ENCODE results near the gene ANXA7. TPM values are rescaled to one million over a fixed set of nuclear protein-coding genes. Genes with fewer than 3 reads are reported as not detected.
A peak's percentile ranks its signal among the peaks of the same experiment; 100 is the strongest.

The ANXA7 gene
- 100 to 1,000 TPM; 113 to 199 (median 135) TPM for polyA plus RNA-seq (ENCODE audit: low read depth in 6 of 6)

DNA sequence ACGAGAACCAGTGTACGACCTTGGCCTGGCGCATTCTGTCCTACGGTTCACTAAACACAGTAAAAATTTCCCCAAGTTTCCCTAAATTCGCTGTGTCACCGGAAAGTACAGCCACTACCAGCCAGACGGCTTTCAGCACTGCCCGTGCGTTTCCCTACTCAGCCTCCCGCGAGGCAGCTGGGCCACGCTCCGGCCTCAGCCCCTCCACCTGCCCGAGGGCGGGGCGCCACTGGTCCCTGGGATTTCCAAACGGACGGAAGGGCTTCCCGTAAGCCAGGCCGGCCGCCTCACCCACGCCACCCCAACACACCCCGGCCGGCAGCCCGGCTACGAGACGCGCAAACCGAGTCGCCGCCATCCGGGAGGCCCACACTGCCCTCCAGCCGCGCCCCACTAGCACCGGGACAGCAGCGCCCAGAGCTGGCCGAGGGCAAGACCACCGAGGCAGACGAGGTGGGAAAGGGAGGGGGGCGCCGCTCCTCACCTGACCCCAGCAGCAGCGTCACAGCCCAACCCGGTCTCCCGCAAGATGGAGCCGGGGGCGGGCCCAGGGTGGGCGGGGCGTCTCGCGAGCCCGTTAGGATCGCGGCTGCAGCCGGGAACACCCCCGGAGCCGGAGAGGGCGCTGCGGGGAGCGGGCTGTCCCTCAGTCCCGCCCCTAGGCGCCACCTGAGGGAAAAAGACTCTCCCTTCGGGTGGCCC, at the start of gene ANXA7:
Gene ANXA7, minus strand, starts transcription at position 531 of the 702 bp plus-strand sequence. CDS start 13,202 bp downstream, outside the sequence.
- Mint-ChIP-seq H3K27ac (peak within 1 kb of the TSS; percentile 89 to 99 (median 95)), H3K27me3 (no peaks in the 10 kb centered on the region), H3K4me1 (peaks cover 25 to 54% (median 36%) of the 10 kb centered on the region in 3 donors), H3K9me3 (no peaks in the 10 kb centered on the region), H3K36me3 (no peaks in the 10 kb centered on the region), H3K4me3 (peak within 1 kb of the TSS; percentile 91 to 96 (median 94))
- peak; percentile 89 to 90 for ATAC-seq (ENCODE audit: low read depth in 2 of 2)
- DNase-seq: peak; percentile 88

- peaks cover 0 to 9% (median 5%) of the 10 kb centered on the region in 3 donors for H3K4me1 Mint-ChIP-seq
- DNase-seq (no peak), ATAC-seq (ENCODE audit: low read depth in 2 of 2) (no peak)
- no peaks in the 10 kb centered on the region for H3K27me3 Mint-ChIP-seq
- H3K4me3 Mint-ChIP-seq: no peak overlapping the region
- no peak overlapping the region for H3K27ac Mint-ChIP-seq
- no peaks in the 10 kb centered on the region for H3K9me3 Mint-ChIP-seq
- H3K36me3 Mint-ChIP-seq: peaks cover 6 to 21% of the 10 kb centered on the region in 2 donors
These were observed 47.0 kb upstream of the ANXA7 start for GRCh38 chr10:73460897-73461296.

DNA sequence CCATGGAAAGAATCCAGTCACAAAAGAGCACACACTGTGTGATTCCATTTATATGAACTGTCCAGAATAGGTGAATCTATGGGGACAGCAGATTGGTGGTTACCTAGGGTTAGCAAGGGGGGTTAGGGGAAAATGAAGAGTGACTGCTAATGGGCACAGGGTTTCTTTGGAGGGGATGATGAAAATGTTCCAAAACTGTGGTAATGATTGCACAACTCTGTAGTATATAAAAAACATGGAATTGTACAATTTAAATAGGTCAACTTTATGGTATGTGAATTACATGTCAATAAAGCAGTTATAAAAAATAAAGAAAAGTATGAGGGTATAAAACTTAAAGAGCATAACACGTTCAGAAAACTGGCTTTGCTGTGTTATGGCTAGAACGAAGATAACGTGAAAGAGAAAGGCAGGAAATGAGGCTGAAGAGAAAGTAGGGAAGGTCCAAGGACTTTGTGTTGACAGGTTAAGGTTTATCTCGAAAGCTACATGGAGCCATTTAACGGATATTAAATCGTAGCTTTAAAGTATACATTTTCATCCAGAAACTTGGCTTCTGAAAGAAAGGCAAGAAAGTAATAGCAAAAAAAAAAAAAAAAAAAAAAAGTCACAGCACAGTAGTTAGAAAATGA, 45.9 kb upstream of the ANXA7 start:
- DNase-seq: no peak
- H3K4me1 Mint-ChIP-seq: peaks cover 0 to 13% (median 5%) of the 10 kb centered on the region in 3 donors
- peak overlapping the region in 5 of 6 donors; percentile 19 to 52 (median 32) for H3K27ac Mint-ChIP-seq
- H3K4me3 Mint-ChIP-seq: no peak overlapping the region
- no peaks in the 10 kb centered on the region for H3K27me3 Mint-ChIP-seq
- no peak for ATAC-seq (ENCODE audit: low read depth in 2 of 2)
- no peaks in the 10 kb centered on the region for H3K9me3 Mint-ChIP-seq
- H3K36me3 Mint-ChIP-seq: peaks cover 6 to 18% of the 10 kb centered on the region in 2 donors

- H3K27ac Mint-ChIP-seq: no peak overlapping the region
- no peaks in the 10 kb centered on the region for H3K9me3 Mint-ChIP-seq
- H3K4me1 Mint-ChIP-seq: peaks cover 0 to 7% (median 5%) of the 10 kb centered on the region in 3 donors
- no peak for DNase-seq
- no peak overlapping the region for H3K4me3 Mint-ChIP-seq
- H3K36me3 Mint-ChIP-seq: peaks cover 0 to 18% of the 10 kb centered on the region in 2 donors
- H3K27me3 Mint-ChIP-seq: no peaks in the 10 kb centered on the region
- ATAC-seq (ENCODE audit: low read depth in 2 of 2): no peak
These were observed 42.5 kb upstream of the ANXA7 start for GRCh38 chr10:73456187-73456890.

DNA sequence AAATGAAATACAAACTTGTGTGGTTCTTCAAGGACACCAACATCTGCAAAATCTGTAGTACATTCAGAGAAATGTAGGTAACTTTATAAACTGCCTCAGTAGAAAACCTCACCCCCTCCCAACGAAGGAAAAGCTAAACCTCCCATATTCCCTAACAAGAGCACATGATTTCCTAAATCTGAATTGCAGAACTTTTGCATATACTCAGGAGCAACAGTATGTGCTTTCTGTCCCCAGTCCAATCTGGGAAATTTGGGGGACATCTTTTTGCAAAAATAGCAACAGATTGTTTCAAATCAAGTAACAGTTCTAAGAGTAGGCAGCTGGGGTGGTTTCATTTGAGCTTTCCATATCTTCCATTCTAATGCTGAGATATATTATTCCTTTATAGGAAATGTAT, 35.3 kb upstream of the ANXA7 start:
- Mint-ChIP-seq H3K4me1 (peaks cover 5 to 10% (median 6%) of the 10 kb centered on the region in 3 donors), H3K27ac (peak overlapping the region in 2 of 6 donors; percentile 1 to 46), H3K4me3 (no peak overlapping the region), H3K27me3 (no peaks in the 10 kb centered on the region), H3K9me3 (no peaks in the 10 kb centered on the region), H3K36me3 (peaks cover 0 to 2% of the 10 kb centered on the region in 2 donors)
- no peak for ATAC-seq (ENCODE audit: low read depth in 2 of 2)
- DNase-seq: no peak

- ATAC-seq (ENCODE audit: low read depth in 2 of 2) (no peak), DNase-seq (no peak)
- Mint-ChIP-seq H3K4me1 (peaks cover 5 to 10% (median 6%) of the 10 kb centered on the region in 3 donors), H3K27ac (peak overlapping the region in 3 of 6 donors; percentile 43 to 53 (median 46)), H3K27me3 (no peaks in the 10 kb centered on the region), H3K4me3 (no peak overlapping the region), H3K36me3 (peaks cover 0 to 5% of the 10 kb centered on the region in 2 donors), H3K9me3 (no peaks in the 10 kb centered on the region)
These were observed 34.5 kb upstream of the ANXA7 start for GRCh38 chr10:73448384-73448783.

- Mint-ChIP-seq H3K27ac (no peak overlapping the region), H3K9me3 (no peaks in the 10 kb centered on the region), H3K4me3 (no peak overlapping the region), H3K4me1 (peaks cover 5 to 10% (median 6%) of the 10 kb centered on the region in 3 donors), H3K36me3 (peaks cover 0 to 5% of the 10 kb centered on the region in 2 donors), H3K27me3 (no peaks in the 10 kb centered on the region)
- DNase-seq (no peak), ATAC-seq (ENCODE audit: low read depth in 2 of 2) (no peak)
These were observed 33.1 kb upstream of the ANXA7 start for GRCh38 chr10:73446926-73447325.

DNA sequence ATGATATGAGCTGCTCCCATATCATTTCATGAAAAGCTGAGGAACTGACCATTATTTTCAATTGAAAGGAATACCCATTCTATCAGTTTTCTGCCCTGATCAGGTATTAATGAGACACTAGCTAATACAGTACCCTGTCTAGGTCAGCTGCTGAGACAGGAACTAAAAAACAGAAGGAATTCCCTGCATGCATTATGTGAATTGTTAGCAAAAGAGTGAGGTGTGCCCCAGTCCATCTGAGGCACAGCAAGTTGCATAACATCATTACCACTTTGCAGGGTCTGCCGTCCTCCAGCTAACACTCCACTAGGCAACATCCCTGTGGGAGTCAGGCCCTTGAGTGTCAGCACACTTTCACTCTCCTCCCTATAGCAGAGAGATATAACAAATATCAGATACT, 30.6 kb upstream of the ANXA7 start:
- H3K9me3 Mint-ChIP-seq: no peaks in the 10 kb centered on the region

GRCh38 chr10:73439605-73440312, 25.9 kb upstream of the ANXA7 start:
- DNase-seq: no peak
- no peak overlapping the region for H3K4me3 Mint-ChIP-seq
- peaks cover 0 to 3% (median 0%) of the 10 kb centered on the region in 3 donors for H3K4me1 Mint-ChIP-seq
- ATAC-seq (ENCODE audit: low read depth in 2 of 2): no peak
- H3K36me3 Mint-ChIP-seq: peaks cover 0 to 19% of the 10 kb centered on the region in 2 donors
- no peaks in the 10 kb centered on the region for H3K27me3 Mint-ChIP-seq
- H3K9me3 Mint-ChIP-seq: no peaks in the 10 kb centered on the region
- peak overlapping the region in 1 of 6 donors; percentile 7 for H3K27ac Mint-ChIP-seq

More for the DNA sequence above, 30.6 kb upstream of the ANXA7 start:
- H3K4me1 Mint-ChIP-seq: peaks cover 0 to 6% (median 5%) of the 10 kb centered on the region in 3 donors
- H3K36me3 Mint-ChIP-seq: peaks cover 0 to 10% of the 10 kb centered on the region in 2 donors
- ATAC-seq (ENCODE audit: low read depth in 2 of 2): no peak
- DNase-seq: no peak
- H3K4me3 Mint-ChIP-seq: no peak overlapping the region
- no peak overlapping the region for H3K27ac Mint-ChIP-seq
- no peaks in the 10 kb centered on the region for H3K27me3 Mint-ChIP-seq

GRCh38 chr10:73439055-73439454, 25.2 kb upstream of the ANXA7 start:
- ATAC-seq (ENCODE audit: low read depth in 2 of 2) (no peak), DNase-seq (no peak)
- H3K36me3 Mint-ChIP-seq: peaks cover 0 to 19% of the 10 kb centered on the region in 2 donors
- no peak overlapping the region for H3K4me3 Mint-ChIP-seq
- H3K4me1 Mint-ChIP-seq: no peaks in the 10 kb centered on the region
- no peak overlapping the region for H3K27ac Mint-ChIP-seq
- no peaks in the 10 kb centered on the region for H3K9me3 Mint-ChIP-seq
- no peaks in the 10 kb centered on the region for H3K27me3 Mint-ChIP-seq

- Mint-ChIP-seq H3K36me3 (peaks cover 0 to 10% of the 10 kb centered on the region in 2 donors), H3K27me3 (no peaks in the 10 kb centered on the region), H3K4me1 (no peaks in the 10 kb centered on the region), H3K27ac (peak within 1 kb of the TSS in 3 of 6 donors; percentile 29 to 74 (median 57)), H3K9me3 (no peaks in the 10 kb centered on the region), H3K4me3 (peak within 1 kb of the TSS in 1 of 8 donors; percentile 37)
- no peak for ATAC-seq (ENCODE audit: low read depth in 2 of 2)
- DNase-seq: no peak
These were observed 19.6 kb upstream of the ANXA7 start, which contains the start of gene MSS51 for GRCh38 chr10:73433538-73433867. TSS of gene MSS51 (minus strand) at chr10:73433561. CDS start at chr10:73428284, 5,277 bp downstream.

DNA sequence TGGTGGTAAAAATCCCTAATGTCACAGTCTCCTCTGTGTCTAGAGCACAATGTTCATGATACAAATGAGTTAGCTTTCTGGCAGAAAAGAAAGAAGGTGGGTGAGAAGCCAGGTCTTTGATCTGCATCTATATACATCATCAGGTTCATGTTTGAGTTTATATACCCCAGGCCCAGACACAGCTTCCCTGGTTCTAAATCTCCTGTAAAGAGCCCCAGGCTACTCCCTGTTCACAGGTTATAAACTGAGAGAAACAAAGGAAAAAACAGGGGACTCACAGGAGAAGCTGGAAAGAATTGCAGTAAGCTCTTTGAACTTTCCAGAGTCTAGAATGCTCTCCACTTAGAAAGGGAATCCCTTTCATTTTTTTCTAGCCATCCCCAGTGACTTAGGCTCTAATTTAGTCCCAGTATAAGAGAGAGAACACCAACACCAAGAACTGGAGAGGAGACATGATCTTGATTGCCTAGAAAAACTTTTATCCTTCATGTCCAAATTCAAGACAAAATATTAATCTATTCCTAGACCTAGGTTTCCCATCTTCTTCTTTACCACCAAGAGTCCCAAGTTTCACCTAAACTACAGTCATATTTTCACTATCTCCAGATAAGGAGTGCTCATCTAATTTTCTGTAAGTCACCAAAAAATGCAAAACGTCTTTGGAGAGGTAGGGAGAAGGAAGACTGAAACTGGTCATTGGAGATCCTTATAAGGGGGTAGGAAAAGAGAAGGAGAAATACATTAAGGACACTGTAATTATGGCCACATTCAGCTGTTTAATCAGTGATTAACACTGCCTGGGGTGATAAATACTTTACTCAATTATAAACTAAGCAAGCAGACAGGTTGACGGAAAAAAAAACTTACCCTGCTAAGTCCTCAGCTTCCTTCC, 19.0 kb upstream of the ANXA7 start:
- Mint-ChIP-seq H3K4me3 (no peak overlapping the region), H3K27ac (peak overlapping the region in 2 of 6 donors; percentile 57 to 74), H3K27me3 (no peaks in the 10 kb centered on the region)

More for the DNA sequence above, 19.0 kb upstream of the ANXA7 start:
- H3K36me3 Mint-ChIP-seq: peaks cover 0 to 10% of the 10 kb centered on the region in 2 donors
- no peak for DNase-seq
- H3K4me1 Mint-ChIP-seq: no peaks in the 10 kb centered on the region
- no peak for ATAC-seq (ENCODE audit: low read depth in 2 of 2)
- no peaks in the 10 kb centered on the region for H3K9me3 Mint-ChIP-seq

All from naive B cell (primary cell).